HPDE6-E6E7 (cell line): Measurements from ENCODE around the gene OAT.
A peak's percentile ranks its signal among the peaks of the same experiment; 100 is the strongest.

Source experiments
- DNase-seq: peaks from one replicate; pipeline ENCODE4 v3.0.0; 2011; ENCODE audit warnings: missing footprints; ENCODE audit errors: extremely low spot score

OAT gene

DNA sequence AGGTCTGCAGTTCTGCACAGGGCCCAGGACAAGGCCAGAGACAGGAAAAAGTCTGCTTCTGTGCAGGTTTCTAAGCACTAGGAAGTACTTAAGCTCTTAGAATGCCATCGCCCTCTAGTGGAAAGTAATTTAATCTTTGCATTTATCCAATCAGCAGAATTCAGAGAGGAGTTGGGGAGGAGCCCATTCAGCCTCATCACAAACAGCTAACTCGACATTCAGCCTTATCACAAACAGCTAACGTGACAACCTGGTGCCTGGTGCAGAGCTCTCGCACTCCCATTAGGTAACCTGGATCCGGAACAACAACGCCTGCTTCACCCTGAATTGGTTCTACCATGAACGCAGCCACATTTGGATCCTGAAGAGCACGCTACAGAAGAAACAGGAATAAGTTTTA lies 15.2 kb downstream of the OAT start:
- peak; percentile 53 for DNase-seq

DNA sequence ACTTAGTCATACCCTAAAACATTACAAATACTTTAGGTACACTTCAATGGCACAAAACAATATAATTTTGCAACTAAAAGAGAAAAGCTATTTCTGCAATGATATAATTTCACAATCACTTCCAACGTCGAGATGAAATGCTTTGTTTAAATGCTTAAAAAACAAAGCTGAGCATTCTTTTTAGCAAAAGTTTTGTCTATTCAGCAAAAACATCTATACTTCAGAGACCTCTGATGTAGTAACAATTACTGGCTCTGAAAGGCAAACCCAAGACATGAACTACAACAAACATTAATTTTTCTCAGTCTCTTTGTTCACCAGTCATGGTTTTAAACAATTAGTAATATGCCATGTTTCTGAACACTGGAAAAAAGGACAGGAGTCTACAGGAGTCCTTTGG lies 16.4 kb downstream of the OAT start:
- no peak for DNase-seq

DNA sequence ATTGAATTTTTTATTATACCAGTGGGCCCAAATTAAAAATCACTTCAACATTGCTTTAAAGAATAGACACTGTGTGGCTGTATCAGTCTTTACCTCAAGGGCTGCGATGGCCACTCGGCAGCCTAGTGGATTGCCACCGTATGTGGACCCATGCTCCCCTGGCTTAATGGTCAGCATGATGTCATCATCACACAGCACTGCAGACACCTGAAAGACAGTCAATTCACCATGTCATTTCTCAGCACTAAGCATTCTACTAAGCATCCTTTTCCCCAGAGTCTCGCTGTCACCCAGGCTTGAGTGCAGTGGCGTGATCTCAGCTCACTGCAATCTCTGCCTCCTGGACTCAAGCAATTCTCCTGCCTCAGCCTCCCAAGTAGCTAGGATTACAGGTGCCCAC lies 17.1 kb downstream of the OAT start:
- DNase-seq, result no peak

DNA sequence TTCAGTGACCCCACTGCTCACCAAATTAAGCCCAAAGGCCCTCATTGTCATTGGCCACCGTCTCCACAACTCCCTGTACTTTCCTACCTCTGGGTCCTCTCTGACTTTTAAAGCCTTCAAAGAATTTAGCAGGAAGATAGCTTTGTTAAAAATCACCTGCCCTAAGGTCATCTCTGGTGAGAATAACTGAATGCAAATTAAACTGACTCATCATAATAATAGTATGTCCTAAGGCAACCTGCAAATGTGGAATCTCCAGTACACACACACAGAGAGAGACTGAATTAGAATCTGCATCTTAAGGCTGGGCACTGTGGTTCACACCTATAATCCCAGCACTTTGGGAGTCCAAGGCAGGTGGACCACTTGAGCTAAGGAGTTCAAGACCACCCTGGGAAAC lies 24.1 kb downstream of the OAT start:
- peak; percentile 65 for DNase-seq

DNA sequence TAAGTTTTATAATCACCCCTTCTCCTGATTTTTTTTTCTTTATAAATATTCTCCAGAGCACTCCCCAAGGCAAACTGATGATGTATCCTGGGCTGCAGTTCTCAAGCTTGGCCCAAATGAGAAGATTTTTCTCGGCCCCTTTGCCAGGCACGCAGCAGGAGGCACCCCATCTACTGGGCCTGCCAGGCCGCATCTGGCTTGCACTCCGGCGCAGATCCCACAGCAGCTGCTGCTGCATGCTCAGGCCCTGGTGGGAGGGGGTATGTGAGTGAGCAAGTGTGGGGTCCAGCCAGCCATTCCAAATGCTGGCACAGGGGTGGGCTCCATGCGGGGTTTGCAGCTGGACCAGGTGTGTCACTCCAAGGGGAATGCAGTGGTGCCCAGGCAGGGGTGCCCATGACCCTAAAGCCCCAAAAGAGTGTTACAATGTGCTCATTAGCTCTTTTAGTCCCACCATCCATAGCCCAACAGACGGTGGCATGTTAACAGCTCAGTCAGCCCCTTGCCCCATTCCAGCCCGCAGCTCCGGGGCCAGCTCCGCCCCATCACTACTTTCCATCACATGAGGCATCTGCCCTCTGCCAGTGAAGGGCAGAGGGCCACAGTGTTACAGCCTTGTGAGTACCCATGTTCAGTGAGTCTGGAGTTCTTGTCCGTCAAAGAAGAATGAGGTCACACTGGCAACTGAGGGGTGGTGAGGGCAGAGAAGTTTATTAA lies 25.9 kb downstream of the OAT start:
- DNase-seq, result no peak

DNA sequence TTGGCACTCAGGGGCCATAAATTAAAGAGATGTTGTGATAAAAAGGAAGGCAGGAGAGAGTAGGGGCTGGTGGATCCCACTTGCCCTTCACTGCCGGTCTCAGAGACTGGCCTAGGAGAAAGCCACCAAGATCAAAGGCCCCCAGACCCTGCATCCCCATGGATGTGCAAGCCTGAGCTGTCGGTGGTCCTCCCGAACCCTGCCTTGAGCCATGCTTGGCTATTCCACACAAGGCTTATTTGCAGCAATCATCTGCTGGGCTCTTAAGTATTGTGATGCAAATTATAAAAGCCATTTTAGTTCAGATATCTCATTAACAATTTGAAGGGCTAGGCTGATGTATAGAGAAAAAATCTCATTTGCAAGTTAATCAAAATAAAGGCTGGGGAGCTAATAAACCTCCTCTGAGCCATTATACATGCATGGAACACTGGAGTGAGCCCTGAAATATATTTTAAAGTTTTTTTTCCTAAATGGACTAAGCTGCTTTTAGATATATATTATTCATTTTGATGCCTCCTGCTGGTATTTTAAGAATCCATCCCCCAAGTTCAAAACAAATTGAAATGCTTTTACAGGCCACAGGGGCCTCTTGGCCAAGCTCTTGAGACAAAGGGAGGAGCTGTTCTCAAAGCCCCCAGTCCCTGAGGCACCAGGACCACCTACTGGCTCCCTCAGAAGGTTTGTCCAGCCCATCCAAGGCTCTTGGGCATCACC lies 28.1 kb downstream of the OAT start:
- DNase-seq, result no peak

DNA sequence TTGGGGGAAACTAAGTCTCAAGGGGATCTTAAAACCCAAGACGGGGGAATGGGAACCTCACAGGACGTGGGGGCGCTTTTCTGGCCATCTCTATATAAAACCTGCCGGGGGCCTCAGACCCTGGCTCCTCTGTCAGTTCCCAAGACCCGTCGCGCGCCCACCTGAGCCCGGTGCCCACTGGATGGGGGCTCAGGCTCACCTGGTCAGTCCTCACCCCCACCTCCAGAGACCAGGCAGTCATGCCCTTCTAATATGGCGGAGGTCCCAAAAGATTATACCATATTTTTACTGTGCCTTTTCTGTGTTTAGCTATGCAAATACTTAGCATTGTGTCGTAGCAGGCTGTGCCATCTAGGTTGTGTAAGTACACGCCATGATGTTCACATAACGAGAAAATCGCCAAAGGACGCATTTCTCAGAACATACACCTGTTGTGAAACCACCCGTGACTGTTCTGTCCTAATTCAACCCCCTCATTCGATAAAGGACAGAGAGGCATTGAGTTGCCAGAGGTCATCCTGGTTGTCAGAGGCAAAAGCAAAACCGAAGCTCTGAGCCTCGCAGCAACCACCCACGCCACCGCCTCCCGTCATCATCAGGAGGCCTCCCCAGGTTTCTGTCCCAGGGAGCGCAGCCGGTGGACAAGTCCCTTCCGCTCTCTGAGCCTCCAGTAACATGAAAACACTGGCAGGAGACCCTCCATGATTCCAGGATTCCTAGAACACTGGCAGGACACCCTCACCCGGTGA lies 28.9 kb downstream of the OAT start:
- no peak for DNase-seq

DNA sequence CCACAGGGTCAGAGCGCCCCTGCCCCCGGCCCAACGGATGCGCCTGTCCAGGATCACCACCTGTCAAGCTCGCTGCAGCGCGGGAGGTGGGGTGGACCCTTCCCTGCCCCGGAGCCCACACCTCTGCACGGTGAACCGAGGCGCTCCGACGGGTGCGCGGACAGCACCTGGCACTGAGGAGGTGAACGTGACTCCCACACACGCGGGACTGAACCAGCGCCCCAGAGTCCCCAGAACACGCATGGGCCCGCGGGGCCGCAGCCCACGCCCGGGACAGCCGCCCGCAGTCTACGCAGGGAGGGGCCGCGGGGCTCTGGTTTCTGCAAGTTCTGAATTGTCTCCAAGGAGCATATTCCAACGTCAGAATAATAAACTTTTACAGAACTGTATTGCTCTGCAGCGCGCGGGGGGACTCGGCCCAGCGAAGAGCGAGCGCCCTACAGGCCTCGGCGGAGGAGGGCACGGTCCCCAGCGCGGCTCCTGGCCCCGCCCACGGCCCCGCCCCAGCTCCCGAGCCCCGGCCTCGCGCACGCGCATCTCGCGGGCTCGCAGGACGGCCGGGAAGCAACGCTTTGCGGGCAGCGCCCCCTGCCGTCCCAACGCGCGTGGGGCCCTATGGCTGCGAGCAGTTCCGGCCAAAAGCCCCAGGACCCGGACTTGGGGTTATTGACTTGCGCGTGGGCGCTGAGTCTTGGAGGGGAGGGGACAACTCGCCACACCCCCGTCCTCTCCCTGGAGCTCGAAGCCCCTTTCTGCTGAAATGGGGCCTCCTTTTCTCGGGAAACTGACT lies 29.7 kb downstream of the OAT start:
- peak; percentile 88 for DNase-seq

DNA sequence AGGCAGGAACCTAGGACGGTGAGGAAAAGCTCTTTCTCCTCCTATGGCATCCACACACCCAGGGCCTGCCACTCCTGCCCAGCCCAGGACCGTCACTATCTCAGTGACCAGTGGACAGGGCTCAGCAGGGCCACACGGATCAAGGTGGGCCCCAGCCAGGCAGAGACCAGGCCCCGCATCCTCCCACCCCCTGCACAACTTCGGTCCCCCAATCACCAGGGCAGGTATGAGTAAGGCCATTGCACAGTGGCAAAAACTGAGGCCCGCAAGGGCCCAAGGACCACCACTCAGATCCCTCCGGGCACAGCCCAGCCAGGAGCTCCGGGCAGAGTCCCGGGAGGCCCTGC lies 30.3 kb downstream of the OAT start:
- DNase-seq, result no peak

DNA sequence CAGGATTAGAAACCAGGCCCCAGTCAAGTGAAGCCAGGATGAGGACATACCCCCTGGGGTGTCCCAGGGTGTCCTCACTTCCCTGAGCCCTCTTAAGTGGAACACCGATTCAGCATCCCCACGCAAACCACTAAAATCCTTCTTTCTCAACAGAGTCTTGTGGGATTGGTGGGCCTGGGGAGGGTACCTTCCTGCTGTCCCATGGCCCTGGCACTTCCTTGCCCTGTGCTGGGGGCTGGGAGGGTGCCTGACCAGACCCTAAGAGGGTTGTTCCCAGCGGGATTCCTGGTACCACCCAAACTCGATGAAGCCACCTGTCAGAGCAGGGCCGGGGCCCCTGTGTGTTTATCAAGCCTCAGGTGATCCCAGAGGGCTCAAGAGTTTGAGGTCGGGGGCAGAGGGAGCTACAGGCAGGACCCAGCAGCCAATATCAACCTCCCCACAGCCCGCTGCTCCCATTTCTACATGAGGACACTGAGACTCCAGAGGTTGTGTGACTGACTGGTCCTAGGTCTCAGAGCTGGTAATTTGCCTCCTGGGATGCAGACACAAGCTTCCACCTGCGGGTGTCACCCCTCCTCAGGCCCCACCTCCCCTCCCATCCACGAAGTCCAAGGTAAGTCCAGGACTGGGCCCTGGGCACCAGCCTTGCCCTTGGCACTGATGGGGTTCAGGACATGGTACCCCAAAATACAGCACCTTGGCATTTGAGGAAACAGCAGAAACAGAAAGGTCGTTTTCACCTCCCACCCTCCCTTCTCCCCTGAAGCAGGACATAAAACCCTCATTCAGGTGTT lies 31.4 kb downstream of the OAT start:
- peak; percentile 38 for DNase-seq

DNA sequence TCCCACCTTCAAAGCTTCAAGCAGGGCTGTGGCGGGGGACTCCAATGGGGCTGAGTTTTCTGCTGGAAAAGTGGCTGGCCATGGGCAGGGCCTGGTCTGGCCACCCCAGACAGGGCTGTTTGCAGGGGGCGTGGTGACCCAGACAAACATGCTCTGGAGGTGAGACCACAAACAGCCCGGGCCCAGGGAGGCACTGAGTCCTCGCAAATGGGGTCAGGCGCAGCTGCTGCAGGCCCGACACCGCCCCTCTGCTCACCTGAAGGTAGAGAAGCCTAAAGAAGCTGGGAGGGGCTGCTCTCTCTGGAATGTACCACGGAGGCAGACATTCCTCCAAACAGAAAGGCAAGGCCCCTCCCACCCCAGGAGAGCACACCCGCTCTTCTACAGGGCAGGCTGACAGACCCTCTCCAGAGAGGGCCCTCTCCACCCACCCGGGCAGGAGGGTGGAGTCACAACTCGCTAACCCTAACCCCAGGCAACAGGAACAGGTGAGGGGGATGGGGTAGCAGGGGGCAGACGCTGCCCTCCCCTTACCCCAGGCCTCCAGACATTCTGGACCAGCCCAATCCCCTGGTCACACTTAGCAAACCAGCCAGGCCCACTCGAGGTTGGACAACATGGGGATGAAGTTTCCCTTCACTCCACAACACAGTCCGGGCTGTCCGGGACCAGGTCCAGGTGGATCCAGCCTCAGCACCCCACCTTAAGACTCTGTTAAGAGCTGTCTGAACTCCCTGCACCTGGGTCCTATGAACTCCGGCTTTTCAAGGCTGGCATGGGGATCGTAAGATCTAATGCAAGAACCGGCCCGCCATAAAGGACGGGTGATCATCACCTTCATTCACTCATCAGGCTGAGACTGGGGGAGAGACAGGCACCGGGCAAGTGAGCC lies 32.3 kb downstream of the OAT start:
- no peak for DNase-seq

DNA sequence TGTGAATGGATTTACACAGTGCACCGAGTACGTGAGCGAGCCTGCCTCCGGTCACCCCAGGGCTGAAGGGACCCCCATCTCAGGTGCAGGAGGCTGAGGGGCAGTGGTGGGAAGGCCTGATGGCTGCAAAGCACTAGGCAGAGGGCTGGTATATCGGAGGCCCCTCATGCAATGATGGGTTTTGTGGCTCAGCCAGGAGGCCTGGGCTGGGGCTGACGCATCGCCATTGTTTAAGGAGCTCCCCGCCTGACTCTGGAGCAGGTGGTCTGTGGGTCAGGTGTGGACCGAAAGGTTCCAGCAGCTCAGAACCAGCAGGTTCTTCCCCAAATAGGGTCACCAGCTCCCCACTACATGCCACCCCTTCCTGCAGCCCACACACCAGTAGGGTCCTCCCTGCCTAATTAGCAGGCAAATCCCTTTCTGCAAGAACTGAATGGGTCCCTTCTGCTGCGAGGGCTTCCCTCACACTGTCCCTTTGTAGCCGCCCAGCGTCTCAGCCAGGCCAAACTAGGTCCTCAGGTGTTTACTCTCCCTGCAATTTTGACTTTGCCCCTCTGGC lies 33.0 kb downstream of the OAT start:
- no peak for DNase-seq

DNA sequence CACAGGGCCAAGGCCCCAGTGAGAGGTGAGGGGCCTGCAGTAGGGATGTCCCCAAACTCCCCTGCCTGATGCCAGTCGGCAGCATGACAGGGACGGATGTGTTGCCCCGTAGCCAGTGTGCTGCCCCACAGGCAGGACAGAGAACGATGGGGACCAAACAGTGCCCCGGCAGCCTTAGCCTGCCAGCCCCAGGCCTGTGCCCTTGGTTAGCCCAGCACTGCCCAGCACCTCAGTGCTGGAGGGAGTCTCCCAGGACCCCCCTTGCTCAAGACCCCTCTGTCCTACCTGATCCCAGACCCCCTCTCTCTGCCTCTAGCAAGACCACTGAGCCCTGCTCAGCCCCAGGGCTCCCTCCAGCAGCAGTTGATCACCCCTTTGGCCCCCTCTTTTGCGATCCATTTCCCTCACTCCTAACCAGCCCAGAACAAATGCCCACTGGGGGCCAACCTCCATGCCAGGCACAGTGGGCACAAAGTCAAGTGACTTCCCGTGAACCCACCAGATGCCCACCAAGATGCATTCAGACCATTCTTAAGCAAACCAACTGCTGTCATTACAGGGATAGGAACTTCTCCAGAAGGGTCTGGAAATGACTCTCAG lies 34.0 kb downstream of the OAT start:
- DNase-seq, result no peak

DNA sequence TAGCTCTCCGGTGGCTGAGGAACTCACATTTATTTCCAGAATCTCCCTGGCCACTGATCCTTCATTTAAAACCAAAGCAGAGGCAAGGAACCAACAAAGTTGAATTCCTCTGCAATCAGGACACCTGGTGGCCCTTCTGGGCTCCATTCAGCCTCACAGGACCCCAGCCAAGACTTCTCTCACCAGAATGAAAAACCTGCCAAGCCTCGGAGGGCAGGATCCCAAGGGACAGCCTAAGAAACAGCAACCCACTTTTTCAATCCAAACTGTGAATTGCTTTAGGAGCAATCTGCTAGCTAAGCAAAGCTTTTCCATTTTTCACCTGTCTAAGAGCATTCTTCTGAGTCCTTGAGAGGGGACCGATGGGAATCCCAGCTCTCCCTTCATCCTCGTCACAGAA lies 34.6 kb downstream of the OAT start:
- DNase-seq, result no peak

DNA sequence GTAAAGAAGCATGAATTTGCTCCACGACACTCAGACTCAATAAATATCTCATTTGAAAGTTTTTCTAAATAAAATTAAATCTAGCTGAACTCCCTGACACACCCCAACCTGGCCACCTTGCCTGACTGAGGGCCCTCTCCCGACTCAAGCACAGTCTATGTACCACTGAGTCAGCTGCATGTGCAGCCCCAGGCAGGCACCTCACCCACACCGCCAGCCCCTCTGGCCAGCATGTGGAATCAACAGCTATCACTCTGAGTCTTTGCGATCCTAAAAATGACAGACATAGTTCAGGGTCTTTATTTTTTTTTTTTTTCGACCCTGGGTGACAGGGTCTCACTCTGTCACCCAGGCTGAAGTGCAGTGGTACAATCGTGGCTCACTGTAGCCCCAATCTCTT lies 35.2 kb downstream of the OAT start:
- DNase-seq, result no peak

DNA sequence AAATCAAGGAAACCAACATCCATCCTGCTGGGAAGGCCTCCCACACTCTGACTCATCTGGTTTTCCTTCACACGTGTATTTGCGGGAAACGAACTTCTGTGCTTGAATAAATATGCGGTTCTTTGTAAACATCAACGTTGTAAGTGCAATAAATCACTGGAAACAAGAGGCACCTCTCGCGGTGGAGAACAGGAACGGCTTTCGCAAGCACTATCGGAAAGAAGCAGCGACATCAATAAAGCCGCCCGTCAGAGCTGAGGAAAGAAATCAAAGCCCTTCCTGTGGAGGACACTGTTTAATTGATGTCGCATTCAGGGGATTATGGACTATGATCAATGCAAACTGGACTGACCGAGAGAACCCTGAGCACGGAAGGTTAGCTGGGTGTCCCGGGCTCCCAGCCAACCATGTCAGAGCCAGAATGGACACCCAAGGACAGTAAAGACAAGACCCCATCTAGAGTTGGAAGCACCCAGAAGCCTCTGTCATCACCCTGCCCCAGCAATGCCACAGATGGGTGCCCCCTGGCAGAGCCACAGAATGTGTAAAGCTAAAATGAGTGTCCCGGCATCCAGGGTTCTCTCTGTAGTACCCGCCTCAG lies 37.6 kb downstream of the OAT start:
- no peak for DNase-seq

DNA sequence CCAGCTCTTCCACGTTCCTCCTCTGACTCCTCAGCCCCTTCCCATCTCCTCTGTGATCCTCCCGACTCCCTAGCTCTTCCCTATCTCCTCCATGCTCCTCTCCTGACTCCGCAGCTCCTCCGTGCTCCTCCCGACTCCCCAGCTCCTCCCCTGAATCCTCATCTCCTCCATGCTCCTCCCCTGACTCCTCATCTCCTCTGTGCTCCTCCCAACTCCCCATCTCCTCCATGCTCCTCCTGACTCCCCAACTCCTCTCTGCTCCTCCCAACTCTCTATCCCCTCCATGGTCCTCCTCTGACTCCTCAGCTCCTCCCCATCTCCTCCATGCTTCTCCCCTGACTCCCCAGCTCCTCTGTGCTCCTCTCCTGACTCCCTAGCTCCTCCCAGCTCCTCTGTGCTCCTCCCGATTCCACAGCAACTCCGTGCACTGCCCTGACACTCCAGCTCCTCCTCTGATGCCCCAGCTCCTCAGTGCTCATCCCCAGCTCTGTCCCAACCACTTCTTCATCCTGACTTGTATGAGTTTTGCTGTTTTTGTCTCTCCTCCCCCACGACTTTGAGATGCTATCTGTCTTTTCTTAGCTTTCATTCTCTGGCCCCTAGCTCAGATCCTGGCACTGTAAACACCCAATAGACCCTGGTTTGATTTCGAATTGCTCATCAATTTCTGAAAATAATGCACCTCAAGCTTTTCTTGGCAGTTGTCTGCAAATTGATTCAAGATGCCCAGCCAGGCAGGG lies 38.3 kb downstream of the OAT start:
- no peak for DNase-seq

DNA sequence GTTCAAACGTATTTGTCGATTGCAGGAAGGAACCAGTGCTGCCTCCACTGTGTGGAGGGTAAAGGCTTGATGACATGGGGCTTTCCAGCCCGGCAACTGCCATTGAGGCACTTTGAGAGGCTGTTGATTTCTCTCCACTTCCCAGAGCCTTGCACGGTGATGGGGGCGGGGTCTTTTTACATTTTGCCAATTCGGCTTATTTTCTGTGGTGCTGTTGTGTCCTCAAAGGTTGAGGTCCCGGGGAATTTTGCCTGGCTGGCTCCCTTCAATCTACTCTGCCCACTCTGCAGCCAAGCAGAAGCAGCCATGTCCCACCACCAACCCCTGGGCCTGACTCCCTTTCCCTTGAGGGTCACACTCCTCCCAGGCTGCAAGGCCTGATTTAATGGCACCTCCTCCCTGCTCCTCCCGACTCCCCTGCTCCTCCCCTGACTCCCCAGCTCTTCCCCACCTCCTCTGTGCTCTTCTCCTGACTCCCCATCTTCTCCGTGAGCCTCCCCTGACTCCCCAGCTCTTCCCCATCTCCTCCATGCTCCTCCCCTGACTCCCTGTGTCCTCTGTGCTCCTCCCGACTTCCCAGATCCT lies 39.0 kb downstream of the OAT start:
- no peak for DNase-seq
